Middle frontal gyrus (tissue), 1 donor: ENCODE data around the gene RAB3B.
"Not testable (repeated sequence)": the region's sequence is repeated elsewhere in the genome, so short reads cannot be mapped to it uniquely, and the experiment has no call there.

ENCODE experiments used
- DNase-seq: peaks from one replicate; pipeline ENCODE4 v3.0.0-alpha.2; 2015; ENCODE audit warnings: low spot score; ENCODE audit errors: extremely low spot score

Gene RAB3B

DNA sequence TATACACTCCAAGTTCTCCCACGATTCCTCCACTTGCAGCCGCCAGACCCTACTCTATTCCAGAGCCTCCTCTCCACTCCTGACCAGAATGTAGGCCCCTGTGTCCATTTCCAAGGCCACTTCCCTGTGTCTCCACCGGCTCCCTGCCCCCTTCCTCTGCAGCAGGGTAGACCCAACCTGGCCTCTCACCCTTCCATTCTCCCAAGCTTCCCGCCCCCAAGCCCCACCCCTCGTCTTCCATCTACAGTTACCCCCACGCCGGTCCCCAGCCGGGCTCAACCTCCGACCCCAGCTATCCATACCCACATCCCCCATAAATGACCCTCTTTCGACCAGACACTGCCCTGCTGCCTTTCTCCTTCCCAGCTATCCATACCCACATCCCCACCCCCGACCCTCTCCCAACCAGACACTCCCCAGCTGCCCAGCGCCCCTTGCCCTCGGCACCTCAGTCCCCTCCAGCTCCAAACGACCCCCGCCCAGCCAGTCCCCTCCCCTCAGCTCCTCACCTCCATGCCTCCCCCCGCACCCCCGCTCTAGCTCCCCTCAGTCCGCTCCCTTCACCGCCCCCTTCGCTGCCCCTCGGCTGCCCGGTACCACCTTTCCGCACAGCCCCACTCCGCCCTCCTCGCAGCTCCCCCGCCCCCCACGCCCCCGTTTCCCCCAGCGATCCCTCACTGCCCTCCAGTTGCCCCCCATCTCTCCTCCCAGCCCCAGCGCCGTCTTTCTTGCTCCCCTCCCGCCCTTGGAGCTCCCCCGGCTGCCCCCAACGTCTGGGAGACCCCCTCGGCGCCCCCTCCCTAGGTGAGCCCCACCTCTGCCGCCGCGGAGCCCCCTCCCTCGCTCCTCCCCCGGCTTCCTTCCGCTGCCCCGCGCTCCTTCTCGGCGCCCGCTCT, 670 bp downstream of the RAB3B start:
- DNase-seq, result no peak

- DNase-seq, result no peak
Measured at GRCh38 chr1:51988254-51988653, 2.2 kb downstream of the RAB3B start.

DNA sequence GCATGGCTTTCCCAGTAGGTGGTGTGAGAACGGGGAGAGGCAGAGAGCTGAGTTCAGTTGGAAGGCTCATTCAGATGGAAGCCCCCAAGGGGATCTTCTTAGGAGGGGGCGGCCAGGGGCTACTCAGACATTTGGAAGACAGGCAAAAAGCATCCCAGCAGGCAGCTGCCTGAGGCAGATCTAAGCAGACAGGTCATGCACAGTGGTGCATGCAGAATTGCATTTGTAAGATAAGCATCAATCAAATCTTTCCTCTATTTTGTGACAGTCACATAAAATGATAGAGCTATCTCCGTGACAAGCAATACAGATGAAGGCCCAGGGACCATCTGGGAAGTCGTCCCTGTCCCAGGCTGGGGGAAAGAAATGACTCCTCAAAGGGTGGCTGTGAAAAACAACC, 3.8 kb downstream of the RAB3B start:
- no peak for DNase-seq

GRCh38 chr1:51982161-51982560, 8.3 kb downstream of the RAB3B start:
- no peak for DNase-seq

DNA sequence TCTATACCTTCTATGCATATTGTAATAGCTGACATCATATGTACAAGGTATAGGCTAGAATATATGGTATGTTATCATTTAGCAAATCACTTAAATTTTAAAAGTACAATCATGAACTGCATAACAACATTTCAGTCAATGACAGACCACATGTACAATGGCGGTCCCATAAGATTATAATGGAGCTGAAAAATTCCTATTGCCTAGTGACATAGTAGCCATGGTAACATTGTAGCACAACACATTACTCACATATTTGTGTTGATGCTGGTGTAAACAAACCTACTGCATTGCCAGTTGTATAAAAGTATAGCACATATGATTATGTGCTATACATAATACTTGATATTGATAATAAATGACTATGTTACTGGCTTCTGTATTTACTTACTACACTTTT, 8.9 kb downstream of the RAB3B start:
- DNase-seq, result no peak

DNA sequence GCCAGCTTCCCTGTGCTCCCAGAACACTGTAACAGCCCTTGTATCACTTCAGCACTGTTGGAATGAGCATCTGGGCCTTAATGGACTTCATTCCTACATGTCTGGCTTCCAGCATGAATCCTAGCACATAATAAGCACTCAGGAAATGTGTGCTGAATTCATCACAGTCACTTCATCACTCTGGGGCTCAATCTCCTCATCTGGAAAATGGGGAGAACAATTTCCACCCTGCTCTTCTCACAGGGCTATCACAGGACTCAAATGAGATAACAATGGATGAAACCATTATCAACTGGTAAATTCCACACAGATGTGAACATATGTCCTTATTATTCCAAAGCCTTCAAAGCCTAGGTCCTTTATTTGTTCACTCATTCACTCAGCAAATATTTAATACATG, 12.4 kb downstream of the RAB3B start:
- DNase-seq, result no peak

- DNase-seq, result no peak
Measured at GRCh38 chr1:51976846-51977602, 13.5 kb downstream of the RAB3B start.

GRCh38 chr1:51973587-51974474, 16.7 kb downstream of the RAB3B start:
- DNase-seq, result no peak

DNA sequence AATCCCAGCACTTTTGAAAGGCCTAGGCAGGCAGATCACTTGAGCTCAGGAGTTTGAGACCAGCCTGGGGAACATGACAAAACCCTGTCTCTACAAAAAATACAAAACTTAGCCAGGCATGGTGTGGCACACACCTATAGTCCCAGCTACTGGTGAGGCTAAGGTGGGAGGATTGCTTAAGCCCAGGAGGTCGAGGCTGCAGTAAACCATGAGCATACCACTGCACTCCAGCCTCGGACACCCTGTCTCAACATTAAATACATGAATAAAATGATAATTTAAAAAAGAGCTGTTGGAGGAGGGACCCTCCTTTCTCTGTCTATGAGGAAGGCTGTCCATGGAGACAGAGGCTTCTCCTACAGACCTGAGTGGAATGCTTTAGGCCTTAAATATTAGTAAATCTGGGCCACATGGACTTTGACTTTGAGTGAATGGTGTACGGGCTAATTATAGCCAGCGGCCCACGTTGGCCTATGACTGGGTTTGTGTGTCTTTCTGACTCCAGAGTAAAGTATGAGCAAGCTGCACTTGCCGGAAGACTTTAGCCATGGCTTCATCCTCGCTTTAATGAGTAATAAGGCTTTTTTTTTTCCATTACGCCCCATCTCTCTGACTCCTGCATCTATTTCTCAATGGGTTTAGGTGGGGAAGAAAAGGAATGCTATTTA, 21.3 kb downstream of the RAB3B start:
- no peak for DNase-seq

GRCh38 chr1:51968632-51969031, 21.9 kb downstream of the RAB3B start:
- DNase-seq, result no peak

DNA sequence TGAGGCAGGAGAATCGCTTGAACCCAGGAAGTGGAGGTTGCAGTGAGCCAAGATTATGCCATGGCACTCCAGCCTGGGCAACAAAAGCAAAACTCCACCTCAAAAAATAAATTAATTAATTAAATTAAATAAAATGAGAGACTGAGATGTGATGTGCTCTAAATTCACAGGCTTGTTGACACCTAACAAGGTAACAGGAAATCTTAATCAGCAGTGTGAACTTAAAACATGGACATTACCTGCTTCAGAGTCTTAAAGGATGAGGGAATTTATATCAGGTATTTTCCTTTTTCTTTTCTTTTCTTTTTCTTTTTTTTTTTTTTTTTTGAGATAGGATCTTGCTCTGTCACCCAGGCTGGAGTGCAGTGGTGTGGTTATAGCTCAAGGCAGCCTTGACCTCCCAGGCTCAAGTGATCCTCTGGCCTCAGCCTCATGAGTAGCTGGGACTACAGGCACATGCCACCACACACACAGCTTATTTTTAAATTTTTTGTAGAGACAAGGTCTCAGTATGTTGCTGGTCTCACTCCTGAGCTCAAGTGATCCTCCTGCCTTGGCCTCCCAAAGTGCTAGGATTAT, 23.2 kb downstream of the RAB3B start:
- not testable (repeated sequence) for DNase-seq

DNA sequence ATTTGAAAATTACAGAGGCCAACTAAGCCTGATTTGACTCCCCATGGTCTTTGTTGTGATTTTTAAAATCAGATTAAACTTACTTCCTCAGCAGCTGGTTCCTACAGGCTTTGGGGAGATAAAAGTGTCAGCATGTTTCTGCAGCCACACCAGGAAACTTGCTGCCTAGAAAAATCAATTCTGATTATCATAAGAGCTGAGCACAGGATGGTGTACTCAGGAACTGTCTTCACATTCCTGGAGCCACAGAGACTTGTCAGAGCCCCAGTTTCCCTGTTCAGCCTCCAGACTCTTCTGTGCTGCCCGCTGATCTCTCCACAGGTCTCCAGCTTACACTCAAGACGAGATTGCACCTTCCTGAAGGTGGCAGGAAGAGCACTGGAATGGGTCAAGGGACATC, 23.9 kb downstream of the RAB3B start:
- DNase-seq, result no peak

- DNase-seq, result no peak
Measured at GRCh38 chr1:51964309-51964696, 26.2 kb downstream of the RAB3B start.

GRCh38 chr1:51963592-51964308, 26.8 kb downstream of the RAB3B start:
- DNase-seq, result no peak

DNA sequence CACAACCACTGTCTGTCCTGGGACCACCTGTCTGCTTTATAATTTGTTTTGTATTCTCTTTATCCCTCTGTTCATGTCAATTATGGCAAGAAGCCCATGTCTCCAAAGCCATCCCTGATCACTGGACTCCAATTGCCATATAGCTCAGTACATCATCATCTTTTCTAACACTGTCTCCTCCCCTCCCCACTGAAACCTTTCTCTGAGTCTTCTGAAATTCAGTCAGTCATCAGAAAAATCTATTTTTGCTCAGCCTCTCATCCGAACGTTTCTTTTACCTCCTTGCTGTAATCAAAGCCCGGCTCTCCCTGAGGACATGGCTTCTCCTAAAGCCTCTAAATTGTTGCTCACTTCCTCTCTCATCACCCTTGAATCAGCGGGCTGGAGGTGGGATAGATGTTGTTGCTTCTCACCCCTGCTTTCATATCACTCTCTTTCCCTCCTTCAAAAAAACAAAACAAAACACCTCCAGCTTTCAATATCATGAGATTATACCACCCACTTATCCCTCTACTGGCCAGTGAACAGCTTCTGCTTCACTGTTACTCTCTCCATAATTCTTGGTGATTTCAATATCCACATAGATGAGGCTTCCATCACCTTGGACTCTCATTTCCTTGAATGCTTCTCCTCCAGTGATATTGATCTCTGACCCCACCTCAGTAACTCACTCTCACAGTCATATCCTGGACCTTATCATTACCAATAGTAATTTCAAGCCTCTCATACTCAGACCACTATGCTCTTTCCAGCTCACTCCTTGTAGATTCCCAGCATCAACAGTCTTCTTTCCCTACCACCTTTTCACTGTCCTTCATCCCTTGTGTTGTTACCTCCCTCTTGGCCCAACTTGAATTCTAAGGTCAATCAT, 27.8 kb downstream of the RAB3B start:
- DNase-seq, result no peak

DNA sequence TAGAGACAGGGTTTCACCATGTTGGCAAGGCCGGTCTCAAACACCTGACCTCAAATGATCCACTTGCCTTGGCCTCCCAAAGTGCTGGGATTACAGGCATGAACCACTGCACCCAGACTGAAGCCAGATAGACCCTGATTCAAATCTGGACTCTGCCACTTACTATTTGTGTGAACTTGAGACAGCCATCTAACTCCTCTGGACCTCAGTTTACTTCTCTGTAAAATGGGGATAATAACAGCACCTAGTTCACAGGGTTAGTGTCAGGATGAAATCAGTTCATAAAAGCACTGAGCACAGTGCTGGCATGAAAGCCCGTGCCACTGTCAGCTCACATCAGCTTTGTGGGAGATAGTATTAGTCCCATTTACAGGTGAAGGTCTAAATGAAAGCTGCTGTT, 28.5 kb downstream of the RAB3B start:
- DNase-seq, result no peak

GRCh38 chr1:51961231-51961630, 29.3 kb downstream of the RAB3B start:
- no peak for DNase-seq

DNA sequence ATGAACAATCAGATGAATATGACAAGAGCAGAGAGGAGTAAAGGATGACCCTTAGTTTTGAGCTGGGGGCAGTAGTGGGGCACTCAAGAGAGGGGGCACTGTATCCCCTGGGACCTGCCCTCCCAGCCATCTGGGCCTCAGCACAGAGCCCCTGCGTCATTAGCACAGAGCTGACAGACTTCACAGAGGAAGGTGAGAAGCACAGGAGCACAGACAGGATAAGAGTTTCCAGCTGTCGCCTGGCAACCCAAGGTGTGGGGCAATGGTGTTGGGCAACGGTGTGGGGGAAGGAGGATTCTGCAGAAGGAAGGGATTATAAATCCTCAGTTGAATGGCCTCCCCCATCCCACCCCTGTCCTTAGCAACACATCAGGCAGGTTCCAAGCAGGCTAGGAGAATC, 30.2 kb downstream of the RAB3B start:
- no peak for DNase-seq

GRCh38 chr1:51958824-51959223, 31.7 kb downstream of the RAB3B start:
- DNase-seq, result no peak
